ENCODE results near the gene NMU. TPM values are rescaled to one million over a fixed set of nuclear protein-coding genes. Genes with fewer than 3 reads are reported as not detected.

Gene NMU
- total and polyA plus RNA-seq, 9 of the 15 experiments (the other 6 are each of a cell fraction or from before 2014, with no cell fraction given), result 73.8 to 846 (median 599) TPM

GRCh38 chr4:55546756-55547465 lies 89.2 kb downstream of the NMU start, which contains the start of gene CLOCK (continued):
- TF ChIP-seq ESRRB (CRISPR knock-in tag; IDR thresholded peaks at IDR 0.05; ENCODE audit: borderline replicate concordance) (no peak), SMARCA4 (IDR thresholded peaks at IDR 0.05) (no peak; the same call in 1 of the 2 replicates), KDM2B (CRISPR knock-in tag; IDR thresholded peaks at IDR 0.05) (no peak), BRD4 (IDR thresholded peaks at IDR 0.05) (no peak), LEF1 (IDR thresholded peaks at IDR 0.05) (no peak), ZNF282 (CRISPR knock-in tag; IDR thresholded peaks at IDR 0.05) (no peak), HDAC8 (tag; IDR thresholded peaks at IDR 0.05) (no peak), ZNF12 (CRISPR knock-in tag; IDR thresholded peaks at IDR 0.05) (no peak), RBM39 (optimal IDR thresholded peaks at IDR 0.05; ENCODE audit: low read depth, low read length) (no peak), RAD21 (CRISPR knock-in tag; conservative IDR thresholded peaks at IDR 0.05 in 1 of 2, IDR thresholded peaks at IDR 0.05 in 1 of 2) (no peak; a peak in 2 of 4 replicates), HMBOX1 (IDR thresholded peaks at IDR 0.05) (no peak), THRAP3 (IDR thresholded peaks at IDR 0.05; ENCODE audit: borderline replicate concordance) (no peak), MYNN (IDR thresholded peaks at IDR 0.05) (no peak), MYNN (CRISPR knock-in tag; IDR thresholded peaks at IDR 0.05) (no peak), FUS (optimal IDR thresholded peaks at IDR 0.05; ENCODE audit: low read depth, low read length) (peak; percentile 46), NFATC3 (IDR thresholded peaks at IDR 0.05) (no peak), ZNF398 (CRISPR knock-in tag; IDR thresholded peaks at IDR 0.05) (no peak), NCOR1 (IDR thresholded peaks at IDR 0.05) (no peak), CREM (IDR thresholded peaks at IDR 0.05; ENCODE audit: low read depth) (peak; percentile 68), EP300 (IDR thresholded peaks at IDR 0.05; ENCODE audit: low read length) (no peak), U2AF1 (optimal IDR thresholded peaks at IDR 0.05; ENCODE audit: low read depth, low read length) (peak; percentile 89), TAF1 (IDR thresholded peaks at IDR 0.05; ENCODE audit: control insufficient read depth, extremely low read depth, insufficient read depth, low read length, severe bottlenecking) (peak; percentile 50)
- TF ChIP-seq, protein P1, sequence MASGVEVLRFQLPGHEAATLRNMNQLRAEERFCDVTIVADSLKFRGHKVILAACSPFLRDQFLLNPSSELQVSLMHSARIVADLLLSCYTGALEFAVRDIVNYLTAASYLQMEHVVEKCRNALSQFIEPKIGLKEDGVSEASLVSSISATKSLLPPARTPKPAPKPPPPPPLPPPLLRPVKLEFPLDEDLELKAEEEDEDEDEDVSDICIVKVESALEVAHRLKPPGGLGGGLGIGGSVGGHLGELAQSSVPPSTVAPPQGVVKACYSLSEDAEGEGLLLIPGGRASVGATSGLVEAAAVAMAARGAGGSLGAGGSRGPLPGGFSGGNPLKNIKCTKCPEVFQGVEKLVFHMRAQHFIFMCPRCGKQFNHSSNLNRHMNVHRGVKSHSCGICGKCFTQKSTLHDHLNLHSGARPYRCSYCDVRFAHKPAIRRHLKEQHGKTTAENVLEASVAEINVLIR (CRISPR knock-in tag; IDR thresholded peaks at IDR 0.05), result no peak
- TF ChIP-seq, protein P2, sequence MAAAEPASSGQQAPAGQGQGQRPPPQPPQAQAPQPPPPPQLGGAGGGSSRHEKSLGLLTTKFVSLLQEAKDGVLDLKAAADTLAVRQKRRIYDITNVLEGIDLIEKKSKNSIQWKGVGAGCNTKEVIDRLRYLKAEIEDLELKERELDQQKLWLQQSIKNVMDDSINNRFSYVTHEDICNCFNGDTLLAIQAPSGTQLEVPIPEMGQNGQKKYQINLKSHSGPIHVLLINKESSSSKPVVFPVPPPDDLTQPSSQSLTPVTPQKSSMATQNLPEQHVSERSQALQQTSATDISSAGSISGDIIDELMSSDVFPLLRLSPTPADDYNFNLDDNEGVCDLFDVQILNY (CRISPR knock-in tag; IDR thresholded peaks at IDR 0.05), result no peak
- TF ChIP-seq, protein P3, sequence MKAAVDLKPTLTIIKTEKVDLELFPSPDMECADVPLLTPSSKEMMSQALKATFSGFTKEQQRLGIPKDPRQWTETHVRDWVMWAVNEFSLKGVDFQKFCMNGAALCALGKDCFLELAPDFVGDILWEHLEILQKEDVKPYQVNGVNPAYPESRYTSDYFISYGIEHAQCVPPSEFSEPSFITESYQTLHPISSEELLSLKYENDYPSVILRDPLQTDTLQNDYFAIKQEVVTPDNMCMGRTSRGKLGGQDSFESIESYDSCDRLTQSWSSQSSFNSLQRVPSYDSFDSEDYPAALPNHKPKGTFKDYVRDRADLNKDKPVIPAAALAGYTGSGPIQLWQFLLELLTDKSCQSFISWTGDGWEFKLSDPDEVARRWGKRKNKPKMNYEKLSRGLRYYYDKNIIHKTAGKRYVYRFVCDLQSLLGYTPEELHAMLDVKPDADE (conservative IDR thresholded peaks at IDR 0.05; ENCODE audit: control insufficient read depth, low read depth, low read length), result no peak

Data from K562 (cell line).